Activated CD4-positive, alpha-beta T cell treated with anti-CD3 and anti-CD28 coated beads, Interleukin-2, amount 50 U/mL, for 48 hours (primary cell): ENCODE results near the gene CTDSPL.
A peak's percentile ranks its signal among the peaks of the same experiment; 100 is the strongest.
"Not testable (repeated sequence)": the region's sequence is repeated elsewhere in the genome, so short reads cannot be mapped to it uniquely, and the experiment has no call there.

ENCODE experiments used
- DNase-seq, 2 experiments: peaks; one replicate each; pipeline ENCODE4 v3.0.0-alpha.2; 2020

The CTDSPL gene

DNA sequence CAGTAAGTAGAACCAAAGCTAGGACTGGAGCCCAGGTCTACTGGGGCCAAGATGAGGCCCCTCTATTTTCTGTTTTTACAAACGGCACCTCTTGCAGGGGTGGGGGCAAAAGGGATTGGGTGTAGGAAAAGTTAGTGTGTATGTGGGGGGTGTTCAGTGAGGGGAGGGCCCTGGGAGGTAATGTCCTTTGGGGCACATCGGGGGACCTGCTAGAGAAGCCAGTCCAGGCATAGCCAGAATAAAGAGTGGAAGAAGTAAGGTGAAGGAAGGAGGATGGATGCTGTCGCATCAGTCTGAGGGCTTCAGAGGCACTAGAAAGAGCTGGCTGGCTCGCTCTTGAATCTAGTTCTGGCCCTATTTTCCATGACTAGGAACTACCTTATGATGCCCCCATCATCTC is 165.2 kb downstream of the CTDSPL start:
- DNase-seq = no peak

DNA sequence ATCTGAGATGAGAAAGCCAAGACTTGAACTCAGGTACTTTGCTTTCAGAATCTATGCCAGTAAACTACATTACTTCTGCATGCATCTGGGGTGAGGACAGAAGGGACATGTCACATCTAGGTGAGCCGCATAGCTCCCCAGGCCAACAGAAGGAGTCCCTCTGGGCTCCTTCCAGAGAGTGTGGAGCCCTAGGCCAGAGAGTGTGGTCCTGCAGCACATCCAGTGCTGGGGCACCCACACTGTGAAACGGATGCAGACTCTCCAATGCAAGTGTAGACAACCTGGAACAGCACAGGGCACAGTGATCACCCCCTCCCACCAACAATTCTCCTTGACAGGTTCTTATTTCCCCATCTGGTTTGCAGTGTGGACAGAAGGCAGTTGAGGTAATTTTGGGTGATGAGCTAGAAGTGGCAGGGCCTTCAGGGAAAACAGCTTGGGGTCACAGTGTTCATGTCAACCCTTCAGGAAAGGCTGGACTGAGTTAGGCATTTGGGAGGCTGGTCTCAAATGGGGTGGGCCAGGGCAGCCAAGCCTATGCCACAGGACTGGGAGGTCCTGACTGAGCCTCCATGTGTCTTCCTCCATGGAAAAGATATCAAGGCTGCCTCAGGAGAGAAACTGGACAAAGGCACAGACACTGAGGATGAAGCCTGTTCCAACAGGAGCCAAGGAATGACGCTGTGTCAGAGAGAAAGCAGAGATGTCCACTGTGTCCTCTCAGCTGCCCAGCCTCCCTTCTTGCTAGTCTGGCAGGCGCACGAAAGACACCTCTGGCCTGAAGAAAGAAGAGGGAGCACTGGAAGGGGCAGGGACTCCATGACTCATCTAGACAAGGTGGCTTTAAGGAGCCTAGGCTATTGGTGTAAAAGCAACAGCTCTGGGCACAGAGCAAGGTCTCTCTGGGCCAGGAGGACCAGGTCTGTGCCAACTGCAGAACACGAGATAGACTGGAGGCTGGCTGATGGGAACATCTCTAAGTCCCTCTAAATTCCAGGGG is 166.1 kb downstream of the CTDSPL start:
- DNase-seq = no peak

DNA sequence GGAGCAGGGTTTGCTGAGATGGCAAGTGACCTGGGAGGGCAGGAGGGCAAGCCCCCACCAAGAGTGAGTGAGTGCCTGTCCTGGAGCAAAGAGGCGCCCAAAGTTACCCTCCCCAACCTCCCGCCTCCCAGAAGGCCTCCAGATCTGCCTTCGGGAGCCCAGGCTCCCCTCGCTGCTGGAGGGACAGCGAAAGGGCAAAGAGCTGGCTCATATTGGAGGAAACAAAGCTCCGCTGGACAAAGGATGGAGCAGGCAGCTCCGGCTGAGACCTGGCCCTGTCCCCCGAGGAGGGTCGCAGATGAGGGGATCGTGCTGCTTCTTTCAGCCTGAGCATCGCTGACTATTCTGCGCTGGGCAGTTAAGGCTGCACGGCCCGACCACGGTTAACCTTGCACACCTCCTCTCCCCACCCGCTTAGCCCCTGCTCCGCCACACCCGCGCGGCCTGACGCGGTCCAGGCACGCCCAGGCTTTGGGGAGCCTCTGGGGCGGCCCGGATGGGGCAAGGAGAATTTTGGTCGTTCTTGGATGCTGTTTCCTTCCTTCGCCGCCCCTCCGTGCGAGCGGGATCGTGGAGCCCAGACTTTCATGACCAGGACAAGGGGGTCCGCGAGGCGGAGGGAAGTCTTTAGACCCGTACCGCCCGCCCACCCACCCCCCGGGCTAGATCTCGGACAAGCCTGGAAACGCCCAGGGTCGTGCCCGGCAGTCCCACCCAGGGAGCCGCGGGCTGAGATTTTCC is 167.1 kb downstream of the CTDSPL start:
- DNase-seq = no peak

DNA sequence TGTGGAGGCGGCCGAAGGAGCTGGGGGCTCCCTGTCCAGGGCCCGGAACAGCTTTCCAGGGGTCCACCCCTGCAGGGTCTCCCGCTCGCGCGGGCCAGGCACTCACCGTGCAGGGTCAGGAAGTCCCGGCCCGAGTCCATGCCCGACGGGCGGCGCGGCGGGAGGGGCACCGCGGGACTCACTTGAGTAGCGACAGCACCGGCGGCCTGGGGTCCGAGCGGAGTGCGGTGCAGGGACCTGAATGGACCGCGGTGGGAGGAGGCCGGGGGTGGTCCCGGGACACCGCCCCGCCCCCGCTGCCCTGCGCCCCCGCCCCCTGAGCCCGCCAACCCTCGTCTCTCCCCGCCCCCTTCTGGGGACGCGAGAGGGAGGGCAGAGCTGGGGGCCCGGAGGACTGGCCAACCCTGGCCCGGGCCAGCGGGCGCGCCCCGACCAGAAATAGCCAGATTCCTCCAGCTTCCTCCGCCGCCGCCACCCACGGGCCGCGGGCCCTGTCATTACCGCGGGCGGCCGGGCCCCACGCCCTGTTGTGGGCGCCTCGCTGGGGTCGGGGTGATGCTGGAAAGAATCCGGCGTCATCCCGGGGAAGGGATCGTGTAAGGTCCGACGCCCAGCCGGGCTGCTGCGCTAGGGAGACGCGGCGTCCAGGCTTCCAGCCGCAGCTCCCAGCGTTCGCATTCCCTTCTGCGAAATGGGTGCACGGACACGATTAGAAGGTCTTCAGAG is 167.9 kb downstream of the CTDSPL start, which contains the start of gene PLCD1:
Gene PLCD1, minus strand, starts transcription at position 243 of the 726 bp plus-strand sequence. Its CDS starts 103 bp downstream, at position 140.
- peak; percentile 24 to 33 for DNase-seq

DNA sequence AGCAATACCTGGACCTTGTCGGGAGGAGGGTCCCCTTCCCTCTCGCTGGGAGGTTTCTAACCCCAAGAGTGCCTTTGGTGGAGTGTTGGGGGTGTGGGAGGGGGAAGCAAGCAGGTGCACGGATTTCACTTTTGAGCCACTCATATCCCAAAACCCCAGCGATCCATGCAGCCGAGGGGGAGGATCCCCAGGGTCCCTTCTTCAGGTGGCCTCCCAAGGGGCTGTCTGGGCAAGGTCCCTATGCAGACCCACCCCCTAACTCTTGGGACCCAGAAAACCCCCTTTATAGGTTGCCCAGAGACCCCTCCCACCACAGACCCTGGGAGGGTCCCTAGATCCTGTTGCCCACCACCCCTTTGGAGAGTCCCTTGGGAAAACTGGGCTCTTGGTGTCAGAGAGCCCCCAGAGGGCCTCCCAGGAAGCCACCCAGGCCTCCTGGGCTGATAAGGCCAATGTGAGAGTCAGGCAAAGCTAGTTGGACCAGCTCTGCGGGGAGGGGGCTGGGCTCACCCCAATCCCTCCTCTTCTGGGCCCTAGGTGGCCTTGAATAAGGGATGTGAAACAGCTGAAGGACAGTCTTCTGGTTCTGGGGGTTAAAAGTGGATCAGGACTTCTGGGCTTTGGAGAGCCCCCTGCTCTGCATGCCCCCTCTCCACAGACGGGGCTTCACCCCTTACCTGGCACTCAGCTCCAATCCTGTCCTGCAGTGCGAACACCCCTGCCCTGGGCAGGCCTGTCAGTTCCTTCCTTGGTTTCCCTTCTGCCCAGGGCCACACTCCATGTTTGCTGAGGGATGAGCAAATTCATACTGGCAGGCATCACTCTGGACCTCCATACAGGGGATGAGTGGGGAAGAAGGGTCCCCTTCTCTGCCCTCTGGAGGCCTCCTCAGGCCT is 168.7 kb downstream of the CTDSPL start:
- no peak for DNase-seq

DNA sequence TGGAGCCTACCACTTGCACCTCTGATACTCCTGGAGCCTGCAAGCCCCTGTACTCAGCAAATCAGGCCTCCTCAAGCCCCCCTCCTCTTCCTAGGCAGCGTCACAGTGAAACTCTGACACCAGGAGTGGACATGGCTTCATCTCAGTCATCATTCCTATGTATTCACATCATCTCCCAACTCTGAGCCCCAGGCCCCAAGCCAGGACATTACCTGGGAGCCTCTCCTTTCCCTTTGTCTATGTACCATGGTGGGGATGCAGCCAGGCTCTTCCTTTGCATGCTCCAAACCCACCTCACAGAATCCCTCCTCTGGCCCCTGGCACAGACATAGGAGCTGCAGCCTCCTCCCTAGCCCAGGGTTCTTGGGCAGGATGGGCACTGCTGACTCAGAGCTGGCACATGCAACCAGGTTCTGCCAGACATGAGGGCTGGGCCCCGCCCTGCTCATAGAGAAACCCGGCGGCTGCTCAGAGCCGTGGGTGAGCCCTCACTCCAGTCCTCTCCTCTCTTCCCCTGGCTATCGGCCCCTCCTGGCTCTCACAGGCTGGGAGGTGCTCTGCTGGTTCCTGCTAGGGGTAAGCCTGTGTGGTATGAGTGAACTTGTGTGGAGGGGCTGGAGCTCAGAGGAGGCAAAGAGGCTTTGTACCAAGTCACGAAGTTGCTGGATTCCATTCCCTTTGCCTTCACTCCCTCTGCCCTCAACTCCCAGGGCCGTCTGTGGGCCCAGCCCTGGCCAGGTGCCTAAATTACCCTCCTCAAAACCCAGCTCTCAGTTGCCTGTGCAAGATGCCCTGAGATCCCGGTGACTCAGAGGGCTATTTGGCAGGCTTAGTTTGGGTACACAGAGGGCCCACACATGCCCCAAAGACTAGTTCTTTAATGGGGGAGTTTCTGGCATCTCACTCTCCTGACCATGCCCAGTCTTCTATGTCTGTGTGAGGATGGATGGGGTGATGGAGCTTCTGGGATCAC is 169.6 kb downstream of the CTDSPL start:
- peak; percentile 45 to 57 for DNase-seq

DNA sequence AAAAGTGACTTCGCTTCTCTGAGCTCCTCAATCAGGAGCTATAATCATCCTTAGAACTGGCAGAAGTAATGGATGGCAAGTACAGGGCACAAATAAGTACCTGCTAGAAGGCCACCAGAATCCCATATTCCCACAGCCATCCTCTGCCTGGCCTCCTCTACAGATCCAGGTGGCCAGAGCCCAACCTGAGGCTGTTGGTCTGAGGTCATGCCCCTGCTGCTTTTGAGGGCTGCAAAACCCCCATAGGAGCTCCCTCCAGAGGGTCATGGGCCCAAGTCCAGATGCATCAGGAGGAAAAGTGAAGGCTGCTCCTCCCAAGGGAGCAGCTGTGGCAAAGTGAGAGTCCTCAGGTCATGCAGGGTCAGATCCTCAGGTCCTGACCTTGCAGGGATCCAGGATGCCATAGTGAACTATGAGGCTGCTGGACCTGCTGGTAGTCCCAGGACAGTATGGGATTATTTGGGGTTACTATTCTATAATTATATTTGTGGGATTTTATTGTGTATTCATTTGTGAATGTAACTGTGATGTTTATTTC is 170.7 kb downstream of the CTDSPL start:
- no peak for DNase-seq

DNA sequence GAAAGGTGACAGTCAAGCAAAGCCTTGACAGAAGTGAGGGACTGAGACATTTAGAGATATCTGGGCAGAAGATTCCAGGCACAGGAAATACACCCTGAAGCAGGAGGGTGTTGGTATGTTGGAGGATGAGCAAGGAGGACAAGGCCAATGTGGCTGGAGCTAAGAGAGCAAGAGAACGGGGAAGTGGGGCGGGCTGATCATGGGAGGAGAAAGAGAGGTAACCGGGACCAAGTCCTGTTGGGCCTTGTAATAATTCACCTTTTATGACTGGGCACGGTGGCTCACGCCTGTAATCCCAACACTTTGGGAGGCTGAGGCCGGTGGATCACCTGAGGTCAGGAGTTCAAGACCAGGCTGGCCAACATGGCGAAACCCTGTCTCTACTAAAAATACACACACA is 171.9 kb downstream of the CTDSPL start:
- not testable (repeated sequence) for DNase-seq
